Measurements from ENCODE around the gene PRCC.
A peak's percentile ranks its signal among the peaks of the same experiment; 100 is the strongest.

The PRCC gene

DNA sequence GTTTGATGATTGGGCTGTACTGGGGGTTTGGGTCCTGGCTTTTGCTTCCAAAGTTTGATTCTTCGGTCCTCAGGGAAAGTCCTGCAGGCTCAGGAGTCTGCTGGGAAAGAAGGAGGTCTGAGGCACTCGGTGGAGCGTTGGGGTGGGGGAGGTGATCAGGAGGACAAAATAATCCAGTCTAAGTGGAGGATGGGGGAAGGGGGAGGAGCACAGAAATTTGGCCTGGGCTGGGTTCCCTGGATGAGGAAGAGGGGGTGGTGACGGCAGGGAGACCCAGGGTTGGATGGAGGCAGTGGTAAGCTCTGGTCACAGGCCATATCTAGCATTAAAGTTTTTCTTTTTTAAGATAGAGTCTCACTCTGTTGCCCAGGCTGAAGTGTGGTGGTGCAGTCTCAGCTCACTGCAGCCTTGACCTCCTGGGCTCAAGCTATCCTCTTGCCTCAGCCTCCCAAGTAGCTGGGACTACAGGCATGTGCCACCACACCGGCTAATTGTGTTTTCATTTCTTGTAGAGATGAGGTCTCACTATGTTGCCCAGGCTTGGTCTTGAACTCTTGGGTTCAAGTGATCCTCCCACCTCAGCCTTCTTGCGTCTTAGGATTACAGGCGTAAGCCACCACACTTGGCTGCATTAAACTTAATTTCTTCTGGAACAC lies 42.5 kb downstream of the PRCC start:
- FAIRE-seq (no peak), DNase-seq (ENCODE audit: extremely low spot score, insufficient read length, low read depth) (no peak)

DNA sequence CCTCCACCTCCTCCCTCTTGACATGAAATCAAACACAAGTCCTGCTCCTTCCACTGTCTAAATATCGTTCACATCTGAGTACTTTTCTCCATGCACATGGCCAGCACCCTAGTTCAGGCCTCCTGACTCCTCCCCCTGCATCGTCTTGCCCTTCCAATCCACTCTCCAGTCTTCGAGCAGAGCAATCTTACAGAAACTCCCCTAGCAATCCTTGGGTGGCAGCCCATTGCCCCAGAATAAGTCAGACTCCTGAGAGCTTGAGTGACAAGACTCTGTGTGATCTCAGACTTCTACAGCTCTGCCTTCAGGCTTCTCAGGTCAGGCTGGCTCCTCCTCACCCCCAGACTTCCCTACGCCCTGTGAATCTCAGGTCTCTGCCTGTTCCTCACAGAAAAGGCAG lies 43.8 kb downstream of the PRCC start:
- FAIRE-seq (no peak), DNase-seq (ENCODE audit: extremely low spot score, insufficient read length, low read depth) (no peak)

DNA sequence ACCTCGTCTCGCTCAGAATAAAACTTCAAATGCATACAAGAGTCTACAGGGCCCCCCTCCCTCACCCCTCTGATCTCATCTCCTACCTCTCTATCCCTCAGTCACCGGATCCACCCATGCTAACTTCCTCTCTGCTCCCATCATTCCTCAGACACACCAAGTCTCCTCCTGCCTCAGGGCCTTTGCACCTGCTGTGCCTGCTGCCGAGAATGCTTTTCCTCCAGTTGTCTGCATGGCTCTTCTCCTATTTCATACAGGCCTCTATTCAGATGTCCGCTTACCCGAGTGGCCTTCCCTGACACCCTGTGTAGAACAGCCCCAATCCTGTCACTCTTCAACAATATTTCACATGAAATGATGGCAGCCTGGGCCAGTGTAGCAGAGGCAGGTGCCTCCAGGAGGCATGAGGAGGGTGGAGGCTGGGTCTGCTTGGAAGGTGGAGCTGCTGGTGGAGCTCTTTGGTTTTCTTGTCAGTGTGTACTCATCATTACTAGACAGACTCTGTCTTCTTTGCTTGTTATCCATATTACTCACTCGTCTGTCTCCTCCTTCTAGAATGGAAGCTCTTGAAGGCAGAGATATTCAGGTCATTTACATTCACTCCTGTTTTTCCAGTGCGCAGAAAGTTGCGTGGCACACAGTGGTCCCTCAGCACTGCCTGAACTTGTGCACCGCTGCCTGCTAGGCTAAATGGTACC lies 45.1 kb downstream of the PRCC start:
- no peak for DNase-seq (ENCODE audit: extremely low spot score, insufficient read length, low read depth)
- no peak for FAIRE-seq

DNA sequence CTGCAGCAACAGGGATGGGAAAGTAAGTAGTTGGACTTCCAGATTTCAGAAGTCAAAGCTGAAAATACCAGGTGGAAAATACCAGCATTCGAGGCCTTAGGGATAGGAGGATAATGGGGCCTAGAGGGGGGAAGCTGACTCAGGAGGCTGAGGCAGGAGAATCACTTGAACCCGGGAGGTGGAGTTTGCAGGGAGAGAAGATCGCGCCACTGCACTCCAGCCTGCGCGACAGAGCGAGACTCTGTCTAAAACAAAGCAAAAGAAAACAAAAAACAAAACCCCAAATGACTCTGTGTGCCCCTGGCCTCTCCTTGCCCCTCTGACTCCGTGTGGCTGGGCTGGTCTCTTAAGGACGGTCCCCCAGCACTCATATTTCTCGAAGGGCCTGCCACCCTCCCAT lies 46.0 kb downstream of the PRCC start:
- DNase-seq (ENCODE audit: extremely low spot score, insufficient read length, low read depth) (no peak), FAIRE-seq (no peak)

DNA sequence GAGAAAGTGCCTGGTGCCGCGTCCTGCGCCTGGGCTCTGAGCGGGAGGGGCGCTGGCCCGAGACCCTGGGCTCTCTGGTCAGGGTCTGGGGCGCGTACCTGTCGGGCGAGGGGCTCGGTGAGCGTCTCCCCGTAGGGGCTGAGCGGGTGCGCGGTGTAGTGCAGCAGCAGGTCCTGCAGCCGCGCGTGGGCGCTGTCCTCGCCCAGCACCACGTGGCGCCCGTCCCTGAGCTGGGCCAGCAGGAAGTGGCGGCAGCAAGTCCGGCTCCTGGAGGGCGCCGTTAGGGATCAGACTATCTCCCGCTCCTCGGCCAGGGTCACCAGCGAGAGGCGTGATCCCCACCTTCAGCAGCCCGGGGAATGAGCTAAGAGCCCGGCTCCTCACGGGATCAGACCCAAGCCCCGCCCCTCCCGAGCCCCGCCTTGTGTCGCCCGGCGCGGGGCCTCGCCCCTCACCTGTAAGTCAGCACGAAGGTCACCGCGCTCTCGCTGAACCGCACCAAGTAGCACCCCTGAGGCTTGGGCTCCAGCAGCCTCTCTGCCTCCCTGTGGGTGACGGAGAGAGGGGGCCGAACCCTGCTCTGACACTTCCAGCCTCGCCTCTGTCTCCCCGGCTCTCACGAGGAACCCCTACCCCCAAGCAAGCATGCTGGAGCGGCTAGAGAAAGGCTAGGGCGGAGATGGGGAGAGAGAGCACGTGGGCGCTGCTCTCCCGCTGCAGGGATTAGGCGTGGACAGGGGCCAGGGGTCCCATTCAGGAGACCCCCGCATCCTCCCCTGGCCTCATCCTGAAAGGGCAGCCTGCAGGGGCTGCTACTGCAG lies 46.6 kb downstream of the PRCC start:
- FAIRE-seq = peak; percentile 18
- DNase-seq (ENCODE audit: extremely low spot score, insufficient read length, low read depth) = peak; percentile 55

DNA sequence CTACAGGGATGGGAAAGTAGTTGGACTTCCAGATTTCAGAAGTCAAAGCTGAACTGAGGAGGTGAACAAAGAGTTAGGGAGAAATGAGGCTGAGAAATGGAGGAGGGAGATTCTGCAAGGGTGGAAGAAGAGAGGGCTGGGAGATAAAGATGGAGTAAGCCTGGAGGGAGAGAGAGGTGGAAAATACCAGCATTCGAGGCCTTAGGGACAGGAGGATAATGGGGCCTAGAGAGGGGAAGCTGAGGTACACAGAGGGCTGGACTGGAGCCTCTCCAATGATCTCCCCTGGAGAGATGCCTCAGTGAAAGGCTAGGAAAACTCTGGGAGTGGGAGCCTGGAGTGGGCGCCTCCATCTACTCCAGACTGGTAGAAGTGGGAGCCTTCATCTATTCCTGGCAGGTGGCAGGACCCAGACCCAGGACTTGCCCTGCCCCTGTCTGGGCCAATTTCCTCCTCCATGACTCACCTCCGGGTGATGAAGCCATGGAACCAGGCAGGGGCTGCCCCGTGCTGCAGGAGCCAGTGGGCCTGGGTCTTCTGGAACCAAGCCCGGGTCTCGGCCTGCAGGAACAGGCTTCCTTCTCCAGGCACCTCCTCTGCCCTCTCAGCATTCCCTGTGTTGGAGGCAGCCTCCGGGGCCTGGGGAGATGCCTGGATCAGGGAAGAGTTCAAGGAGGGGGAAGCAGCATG lies 47.4 kb downstream of the PRCC start:
- FAIRE-seq = no peak
- no peak for DNase-seq (ENCODE audit: extremely low spot score, insufficient read length, low read depth)

DNA sequence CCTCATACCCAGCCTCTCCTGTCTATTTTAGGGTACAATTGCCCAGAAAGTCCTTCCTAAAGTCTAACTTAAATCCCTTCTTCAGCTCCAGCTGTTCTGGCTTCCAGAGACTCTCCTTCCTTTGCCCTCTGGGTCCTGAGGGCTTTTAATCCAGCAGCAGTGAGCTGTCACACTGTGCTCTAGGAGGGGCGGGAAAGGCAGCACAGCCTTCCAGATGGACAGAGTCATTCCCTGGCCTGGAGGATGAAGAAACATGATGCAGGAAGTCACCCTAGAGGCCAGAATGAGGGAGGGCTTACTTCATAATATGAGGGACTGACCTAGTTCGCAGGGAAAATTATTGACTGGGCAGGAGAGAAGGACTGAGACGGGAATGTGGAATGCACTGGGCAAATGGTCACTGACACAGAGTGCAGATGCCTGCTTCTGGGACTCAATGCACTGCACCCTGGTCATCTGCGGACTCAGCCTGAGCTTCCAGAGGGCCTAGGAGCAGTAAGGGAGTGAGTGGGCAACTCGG lies 48.0 kb downstream of the PRCC start:
- no peak for DNase-seq (ENCODE audit: extremely low spot score, insufficient read length, low read depth)
- FAIRE-seq = no peak

DNA sequence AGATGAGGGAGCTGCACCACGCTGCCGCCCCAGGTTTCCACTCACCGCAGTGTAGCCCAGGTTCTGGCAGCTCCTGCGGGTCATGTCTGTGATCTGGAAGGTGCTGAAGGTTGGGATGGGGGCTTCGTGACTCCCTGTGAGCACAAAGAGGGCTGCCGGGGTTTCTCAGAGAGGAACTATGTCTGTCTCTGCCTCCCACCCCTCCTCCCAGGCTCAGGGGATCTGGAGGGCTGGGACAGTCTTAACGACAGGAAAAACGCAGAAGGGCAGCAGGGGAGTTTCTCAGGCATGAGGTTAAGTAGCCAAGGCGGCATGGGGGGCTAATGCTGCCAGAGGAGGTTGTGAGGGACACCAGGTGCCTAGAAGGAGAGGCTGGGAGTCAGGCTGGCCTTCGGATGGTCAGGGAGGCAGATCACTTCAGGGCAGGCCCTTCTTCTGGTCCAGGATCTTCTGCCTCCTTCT lies 48.7 kb downstream of the PRCC start:
- DNase-seq (ENCODE audit: extremely low spot score, insufficient read length, low read depth) (no peak), FAIRE-seq (no peak)

DNA sequence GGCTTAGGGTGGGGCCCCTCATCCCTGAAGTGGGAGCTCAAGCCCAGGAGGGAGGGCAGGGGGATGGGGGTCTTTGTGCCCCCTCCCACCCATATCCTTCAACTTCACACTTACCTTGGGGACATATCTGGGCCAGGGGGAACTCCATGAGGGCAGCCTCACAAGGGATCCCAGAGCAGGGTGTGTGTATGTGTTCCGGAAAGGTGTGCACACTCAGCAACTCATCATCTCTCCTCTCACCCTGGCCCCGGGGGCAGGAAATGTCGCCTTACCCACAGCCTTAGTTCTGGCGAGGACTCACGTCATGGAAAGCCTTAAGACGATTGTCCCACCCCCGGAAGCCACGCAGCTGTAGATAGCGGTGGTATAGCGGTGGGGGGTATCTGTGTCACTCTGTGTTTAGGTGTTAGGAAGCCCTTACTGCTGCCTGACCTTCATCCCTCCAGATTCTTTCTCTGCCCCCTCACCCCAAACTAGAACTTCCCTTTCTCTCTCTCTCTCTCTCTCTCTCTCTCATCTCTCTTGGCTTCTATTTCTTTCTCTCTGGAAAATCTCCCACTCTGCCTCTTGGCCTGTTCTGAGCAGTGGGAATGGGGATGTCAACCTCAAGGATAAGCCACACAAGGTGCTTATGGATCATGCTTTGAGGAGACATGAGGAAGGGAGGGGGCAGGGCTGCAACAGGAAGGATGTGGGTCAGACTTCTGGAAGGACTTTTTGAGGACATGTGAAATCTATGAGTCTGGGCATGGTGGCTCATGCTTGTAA lies 49.4 kb downstream of the PRCC start, which contains the start of gene SH2D2A:
TSS of gene SH2D2A (minus strand) at position 288 of the 768 bp plus-strand sequence. CDS start at position 148, 140 bp downstream.
- DNase-seq (ENCODE audit: extremely low spot score, insufficient read length, low read depth) = peak; percentile 81
- peak; percentile 81 for FAIRE-seq

DNA sequence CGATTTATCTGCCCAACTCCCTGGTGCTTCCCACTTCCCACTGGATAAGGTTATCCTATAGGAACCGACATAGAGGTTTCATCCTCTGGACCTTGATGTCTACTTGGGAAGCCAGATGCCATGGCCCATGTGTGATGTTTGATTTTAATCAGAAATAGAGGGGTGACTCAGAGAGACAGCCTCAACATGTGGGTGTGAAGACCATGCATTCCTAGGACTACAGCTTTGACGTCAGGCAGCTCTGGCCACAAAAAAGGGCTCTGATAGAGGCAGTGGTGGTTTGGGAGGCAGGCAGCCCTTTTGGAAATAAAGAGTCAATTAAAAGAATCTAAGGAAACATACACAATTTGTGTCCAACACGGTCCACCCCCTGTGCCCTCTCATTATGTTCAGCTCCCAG lies 54.5 kb downstream of the PRCC start:
- no peak for FAIRE-seq
- DNase-seq (ENCODE audit: extremely low spot score, insufficient read length, low read depth) = no peak

DNA sequence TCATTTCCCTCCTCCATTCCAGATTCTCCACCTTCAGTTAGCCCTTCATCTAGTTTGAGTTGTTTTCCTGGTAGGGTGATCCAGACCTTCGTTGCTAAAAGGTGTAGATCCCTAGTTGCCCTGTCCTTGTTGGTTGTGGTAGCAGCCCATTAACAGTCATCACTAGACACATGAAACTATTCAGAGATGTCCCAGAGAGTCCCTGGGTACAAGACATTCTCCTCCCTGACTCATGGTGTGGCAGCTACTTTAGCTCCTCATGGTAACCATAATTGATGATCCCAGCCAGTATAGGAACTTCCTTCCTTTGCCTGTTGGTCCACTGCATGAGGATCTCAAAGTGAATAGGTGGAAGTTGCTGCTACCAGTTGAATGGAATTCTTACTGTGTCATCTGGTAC lies 55.3 kb downstream of the PRCC start:
- no peak for FAIRE-seq

DNA sequence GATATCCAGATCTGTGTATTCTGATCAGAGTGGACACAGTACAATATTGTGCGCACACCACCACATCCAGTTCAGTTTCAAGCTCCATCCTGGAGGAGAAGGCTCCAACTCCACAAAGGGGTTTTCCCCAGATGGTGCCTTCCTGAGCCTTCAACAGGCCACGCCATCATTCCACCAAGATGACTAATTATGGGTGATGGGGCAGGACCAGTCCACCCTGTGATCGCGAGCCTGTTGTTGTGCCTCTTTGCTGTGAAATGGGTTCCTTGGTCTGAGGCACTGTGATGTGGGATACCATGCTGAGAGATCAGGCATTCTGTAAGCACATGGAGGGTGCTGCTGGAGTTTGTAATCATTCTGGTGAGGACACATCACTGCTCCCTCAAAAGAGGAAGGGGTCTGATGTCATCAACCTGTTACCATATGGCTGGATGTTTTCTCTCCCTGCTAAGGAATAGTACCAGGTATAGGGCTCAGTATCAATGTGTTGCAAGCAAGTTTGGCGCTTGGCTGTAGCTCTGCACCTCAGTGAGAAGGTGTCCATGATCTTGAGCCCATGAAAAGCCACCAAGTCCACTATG lies 56.0 kb downstream of the PRCC start:
- no peak for FAIRE-seq
- DNase-seq (ENCODE audit: extremely low spot score, insufficient read length, low read depth) = no peak

More for the DNA sequence above, 55.3 kb downstream of the PRCC start:
- no peak for DNase-seq (ENCODE audit: extremely low spot score, insufficient read length, low read depth)

DNA sequence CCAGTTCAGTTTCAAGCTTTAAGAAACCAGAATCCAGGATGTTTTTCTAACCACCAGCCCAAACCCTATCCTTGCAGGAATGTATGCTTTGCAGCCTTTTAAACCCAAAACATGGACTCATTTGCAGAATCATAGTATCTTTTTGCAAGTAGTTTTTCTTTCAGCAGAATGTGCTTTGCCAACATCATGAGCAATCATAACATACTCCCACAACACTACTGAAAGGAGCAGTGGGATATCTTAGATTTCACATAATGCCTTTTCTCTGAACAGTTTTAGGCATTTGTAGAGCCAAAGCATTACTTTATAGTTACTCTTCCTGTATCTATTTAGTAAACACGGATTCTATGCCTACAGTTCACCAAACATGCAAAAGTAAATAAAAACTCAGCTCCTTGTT lies 59.3 kb downstream of the PRCC start:
- DNase-seq (ENCODE audit: extremely low spot score, insufficient read length, low read depth) = no peak
- no peak for FAIRE-seq

DNA sequence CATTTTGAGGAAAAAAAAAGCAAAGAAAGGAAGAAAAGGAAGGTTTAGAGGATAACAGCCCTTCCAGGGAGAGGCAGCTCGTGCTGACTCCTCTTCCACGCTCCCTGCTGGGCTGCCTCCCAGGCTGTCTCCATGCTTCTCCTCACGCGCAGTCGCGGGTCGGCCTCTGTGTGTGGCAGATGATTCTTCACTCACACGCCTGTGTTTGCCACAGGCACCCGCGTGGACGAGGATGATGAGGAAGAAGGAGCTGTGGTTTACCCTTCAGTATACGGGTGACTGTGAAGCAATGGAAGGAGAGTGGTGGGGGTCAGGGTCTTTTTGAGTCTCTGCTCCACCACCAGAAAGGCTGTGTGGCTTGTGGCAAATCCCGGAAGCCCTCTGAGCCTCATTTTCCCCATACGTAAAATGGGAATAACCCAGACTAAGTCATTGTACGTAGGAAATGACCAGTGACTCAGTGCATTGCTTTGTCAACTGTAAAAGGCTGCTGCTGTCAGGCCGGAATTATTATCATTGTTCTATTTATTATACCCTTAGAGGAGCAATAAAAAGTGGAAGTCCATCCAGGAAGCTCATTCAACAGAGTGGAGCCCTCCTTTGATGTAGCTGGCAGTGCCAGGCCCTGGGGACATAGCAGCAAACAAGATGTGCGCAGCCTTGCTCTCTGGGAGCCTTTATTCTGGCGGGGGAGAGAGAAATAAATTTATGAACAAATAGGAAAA lies 61.2 kb downstream of the PRCC start:
- FAIRE-seq (no peak), DNase-seq (ENCODE audit: extremely low spot score, insufficient read length, low read depth) (no peak)

DNA sequence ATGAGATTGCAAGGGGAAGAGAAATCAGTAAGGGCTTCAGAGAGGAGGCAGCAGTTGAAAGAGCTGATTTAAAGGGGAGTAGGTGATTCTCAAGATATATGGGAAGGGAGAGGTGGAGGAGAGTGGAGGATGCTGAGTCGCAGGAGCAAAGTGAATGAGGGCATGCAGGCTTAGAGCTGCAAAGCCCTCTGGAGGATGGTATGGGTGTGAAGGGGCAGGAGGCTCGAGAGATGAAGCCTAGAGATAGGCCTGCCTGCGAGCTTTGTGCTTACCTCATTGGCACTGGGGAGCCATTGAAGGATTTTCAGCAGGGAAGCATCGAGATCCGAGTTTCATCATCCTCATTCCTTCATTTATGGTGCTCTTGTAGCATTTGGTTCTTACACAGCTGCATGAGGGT lies 65.1 kb downstream of the PRCC start:
- FAIRE-seq = no peak

DNA sequence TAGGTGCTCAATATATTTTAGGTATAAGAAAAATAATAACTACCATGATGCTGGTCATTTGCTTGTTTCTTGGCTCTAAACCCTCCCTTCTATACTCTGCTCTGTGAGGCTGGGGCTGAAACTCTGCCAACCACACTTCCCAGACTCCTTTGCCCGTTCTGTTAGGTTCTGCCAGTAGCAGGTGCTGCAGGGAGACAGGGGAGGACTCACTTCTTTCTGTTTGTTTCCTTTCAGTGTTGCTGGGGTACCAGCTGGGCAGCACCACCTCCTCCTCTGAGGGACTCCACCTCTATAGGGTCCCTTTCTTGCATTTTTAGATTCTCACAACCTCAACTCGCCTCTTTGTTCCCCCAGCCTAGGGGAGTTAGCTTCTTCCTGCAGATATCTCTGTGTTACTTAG lies 66.3 kb downstream of the PRCC start:
- DNase-seq (ENCODE audit: extremely low spot score, insufficient read length, low read depth) (no peak), FAIRE-seq (no peak)

More for the DNA sequence above, 65.1 kb downstream of the PRCC start:
- no peak for DNase-seq (ENCODE audit: extremely low spot score, insufficient read length, low read depth)

DNA sequence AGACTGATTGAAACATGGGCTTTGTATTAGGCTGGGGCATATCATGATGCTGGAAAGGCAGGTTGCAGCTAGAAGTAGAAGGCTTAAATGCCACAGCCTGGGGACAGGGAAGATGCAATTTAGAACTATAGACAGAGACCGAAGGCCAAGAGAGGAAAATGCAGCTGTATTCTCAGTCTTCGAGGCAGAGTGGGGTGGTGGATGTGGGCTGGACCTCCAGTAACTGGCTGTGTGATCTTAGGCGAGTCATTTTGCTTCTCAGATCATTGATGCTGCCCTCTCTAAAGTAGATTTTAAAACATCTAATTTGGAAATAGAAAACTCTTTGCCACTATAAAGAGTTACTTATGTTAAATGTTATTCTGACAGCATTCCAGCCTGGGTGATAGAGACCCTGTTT lies 67.0 kb downstream of the PRCC start:
- FAIRE-seq = no peak
- no peak for DNase-seq (ENCODE audit: extremely low spot score, insufficient read length, low read depth)

DNA sequence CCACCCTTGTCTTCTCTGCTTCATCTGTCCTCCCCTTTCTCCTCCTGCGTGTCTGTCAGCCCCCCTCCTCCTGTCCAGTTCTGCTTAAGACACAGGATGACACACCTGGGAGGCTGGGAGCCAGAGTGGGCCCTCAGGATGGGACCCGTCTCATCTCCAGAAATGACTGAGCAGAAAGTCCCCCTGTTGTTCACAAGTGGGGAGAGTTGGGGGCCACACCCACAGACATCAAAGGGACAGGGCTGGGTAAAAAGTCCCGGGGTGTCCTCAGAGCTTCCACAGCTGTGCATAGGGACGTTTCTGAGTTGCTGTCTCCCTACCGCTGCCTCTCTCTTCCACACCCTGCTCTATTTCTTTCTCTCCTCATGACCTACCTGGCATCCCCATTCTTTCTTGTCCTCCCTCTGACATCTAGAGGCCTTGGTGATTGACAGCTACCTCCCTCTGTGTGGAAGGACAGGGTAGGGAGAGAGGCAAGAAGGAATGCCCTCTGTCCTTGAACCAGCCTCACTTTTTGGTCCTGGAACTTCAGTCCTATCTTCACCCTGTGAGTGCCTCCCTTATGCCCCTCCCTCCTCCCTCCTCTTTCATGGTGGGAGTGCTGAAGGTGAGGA lies 68.8 kb downstream of the PRCC start:
- FAIRE-seq = peak; percentile 73

More for the DNA sequence above, 68.8 kb downstream of the PRCC start:
- no peak for DNase-seq (ENCODE audit: extremely low spot score, insufficient read length, low read depth)

Measured in GM18507 (cell line).